GM12864 (cell line): ENCODE measurements around the gene AP2B1.

ENCODE experiments used
- DNase-seq: peaks from one replicate; pipeline ENCODE4 v3.0.0-alpha.2; 2011; ENCODE audit warnings: low read depth
- H3K4me3 ChIP-seq: 2 replicates; pipeline ENCODE4 v1.5.1; 2011; ENCODE audit warnings: mild to moderate bottlenecking, low read depth, low read length, control low read depth
- CTCF ChIP-seq: IDR thresholded peaks from 2 replicates; pipeline ENCODE4 v1.5.1; 2011; ENCODE audit warnings: low read depth, mild to moderate bottlenecking, moderate library complexity, low read length, control low read depth, inconsistent platforms; ENCODE audit errors: missing control alignments

The AP2B1 gene

DNA sequence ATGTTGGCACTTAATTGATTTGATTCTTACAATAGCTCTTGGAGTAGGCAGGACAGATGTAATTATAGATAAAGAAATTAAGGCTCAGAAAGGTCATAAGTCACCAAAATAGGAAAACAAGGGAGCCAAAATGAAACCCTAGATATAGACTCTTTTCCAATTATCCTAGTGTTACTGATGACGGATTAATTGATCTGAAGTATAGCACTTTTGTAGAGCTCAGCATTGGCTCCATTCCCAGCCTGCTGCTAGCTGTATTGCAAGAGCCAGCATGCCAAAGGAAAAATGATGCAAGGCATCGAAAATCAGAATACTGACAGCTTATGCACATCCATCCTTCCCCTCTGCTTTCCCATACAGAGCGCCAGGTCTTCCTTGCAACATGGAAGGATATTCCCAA, 122.8 kb downstream of the AP2B1 start:
- no peak for DNase-seq
- H3K4me3 ChIP-seq: no peak overlapping the region
- TF ChIP-seq CTCF: no peak

DNA sequence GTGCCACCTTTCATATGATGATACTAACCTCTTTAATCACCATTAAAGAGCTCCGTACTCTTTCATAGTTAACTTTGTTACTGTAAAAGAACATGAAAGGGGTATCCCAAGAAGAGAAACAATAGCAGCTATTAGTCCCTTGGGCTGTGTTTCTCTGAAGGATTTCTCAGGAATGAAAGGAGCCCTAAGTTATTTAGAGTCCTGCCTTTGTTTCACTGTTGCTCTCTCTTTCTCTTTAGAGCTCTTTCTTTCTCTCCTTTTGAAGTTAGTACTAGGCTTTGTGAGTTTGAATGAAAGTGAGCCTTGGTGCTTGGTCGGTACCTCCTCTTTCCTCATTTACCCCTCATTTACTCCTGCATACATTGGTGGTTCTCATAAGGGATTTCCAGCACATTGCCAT, 123.8 kb downstream of the AP2B1 start:
- DNase-seq: no peak
- no peak overlapping the region for H3K4me3 ChIP-seq
- no peak for TF ChIP-seq CTCF

- TF ChIP-seq CTCF: no peak
- H3K4me3 ChIP-seq: no peak overlapping the region
- no peak for DNase-seq
Observed at GRCh38 chr17:35713069-35713728, 126.1 kb downstream of the AP2B1 start.

DNA sequence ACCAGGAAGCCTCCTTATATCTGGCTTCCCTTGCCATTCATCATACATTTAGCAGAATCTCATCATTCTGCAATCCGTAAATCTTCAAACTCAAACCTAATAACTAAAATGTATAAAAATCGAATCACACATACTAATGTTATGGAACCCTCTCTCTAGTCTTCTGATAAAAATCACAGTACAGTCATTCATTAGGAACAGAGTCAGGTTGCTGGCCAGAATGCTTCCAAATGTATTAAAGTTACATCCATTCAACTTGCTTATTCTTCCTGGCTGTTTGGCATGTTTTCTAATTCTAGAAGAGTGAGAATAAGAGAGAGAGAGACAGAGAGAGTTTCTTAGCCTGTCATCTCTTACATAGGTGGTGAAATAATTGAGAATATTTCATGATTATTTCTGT, 127.9 kb downstream of the AP2B1 start:
- TF ChIP-seq CTCF: no peak
- no peak overlapping the region for H3K4me3 ChIP-seq
- no peak for DNase-seq

- H3K4me3 ChIP-seq: no peak overlapping the region
- no peak for DNase-seq
- TF ChIP-seq CTCF: no peak
Observed at GRCh38 chr17:35715416-35715815, 128.3 kb downstream of the AP2B1 start.

GRCh38 chr17:35716173-35716572, 129.1 kb downstream of the AP2B1 start:
- TF ChIP-seq CTCF: no peak
- DNase-seq: no peak
- no peak overlapping the region for H3K4me3 ChIP-seq

GRCh38 chr17:35716897-35717465, 129.9 kb downstream of the AP2B1 start:
- no peak for TF ChIP-seq CTCF
- H3K4me3 ChIP-seq: no peak overlapping the region
- DNase-seq: no peak
